Osteocyte (in vitro differentiated cells): ENCODE measurements around the gene SYCE3. TPM values are rescaled to one million over a fixed set of nuclear protein-coding genes. Genes with fewer than 3 reads are reported as not detected.
A peak's percentile ranks its signal among the peaks of the same experiment; 100 is the strongest.

ENCODE experiments used
- DNase-seq: peaks from one replicate; pipeline ENCODE4 v3.0.0; 2021; ENCODE audit warnings: mixed read lengths; ENCODE audit not compliant: unreplicated experiment; ENCODE audit errors: extremely low spot score
- H3K27ac Mint-ChIP-seq: one replicate; pipeline ENCODE4 v1.8.0; 2021; ENCODE audit warnings: mild to moderate bottlenecking, mixed read lengths; ENCODE audit not compliant: unreplicated experiment
- H3K27me3 Mint-ChIP-seq: one replicate; pipeline ENCODE4 v1.8.0; 2021; ENCODE audit warnings: mixed read lengths; ENCODE audit not compliant: unreplicated experiment
- H3K36me3 Mint-ChIP-seq: one replicate; pipeline ENCODE4 v1.8.0; 2021; ENCODE audit warnings: mixed read lengths; ENCODE audit not compliant: unreplicated experiment
- H3K4me1 Mint-ChIP-seq: one replicate; pipeline ENCODE4 v1.8.0; 2021; ENCODE audit warnings: mixed read lengths; ENCODE audit not compliant: unreplicated experiment
- H3K4me3 Mint-ChIP-seq: one replicate; pipeline ENCODE4 v1.8.0; 2021; ENCODE audit warnings: mild to moderate bottlenecking, moderate library complexity, mixed read lengths; ENCODE audit not compliant: unreplicated experiment
- H3K9me3 Mint-ChIP-seq: one replicate; pipeline ENCODE4 v1.8.0; 2021; ENCODE audit warnings: mixed read lengths; ENCODE audit not compliant: unreplicated experiment
- total RNA-seq: library from RNA; stranded (reverse); gene quantifications from 2 replicates; pipeline ENCODE4 v1.2.1, GENCODE V29; 2021
- TF ChIP-seq, protein P1 (sequence below): fragments of 200-600 bp; sonication (generic); IDR thresholded peaks from 2 replicates; pipeline ENCODE4 v1.5.0; 2021; ENCODE audit warnings: antibody characterized with exemption, mild to moderate bottlenecking, moderate library complexity

The SYCE3 gene
- total RNA-seq, 1 donor from 2014 or later: not detected

DNA sequence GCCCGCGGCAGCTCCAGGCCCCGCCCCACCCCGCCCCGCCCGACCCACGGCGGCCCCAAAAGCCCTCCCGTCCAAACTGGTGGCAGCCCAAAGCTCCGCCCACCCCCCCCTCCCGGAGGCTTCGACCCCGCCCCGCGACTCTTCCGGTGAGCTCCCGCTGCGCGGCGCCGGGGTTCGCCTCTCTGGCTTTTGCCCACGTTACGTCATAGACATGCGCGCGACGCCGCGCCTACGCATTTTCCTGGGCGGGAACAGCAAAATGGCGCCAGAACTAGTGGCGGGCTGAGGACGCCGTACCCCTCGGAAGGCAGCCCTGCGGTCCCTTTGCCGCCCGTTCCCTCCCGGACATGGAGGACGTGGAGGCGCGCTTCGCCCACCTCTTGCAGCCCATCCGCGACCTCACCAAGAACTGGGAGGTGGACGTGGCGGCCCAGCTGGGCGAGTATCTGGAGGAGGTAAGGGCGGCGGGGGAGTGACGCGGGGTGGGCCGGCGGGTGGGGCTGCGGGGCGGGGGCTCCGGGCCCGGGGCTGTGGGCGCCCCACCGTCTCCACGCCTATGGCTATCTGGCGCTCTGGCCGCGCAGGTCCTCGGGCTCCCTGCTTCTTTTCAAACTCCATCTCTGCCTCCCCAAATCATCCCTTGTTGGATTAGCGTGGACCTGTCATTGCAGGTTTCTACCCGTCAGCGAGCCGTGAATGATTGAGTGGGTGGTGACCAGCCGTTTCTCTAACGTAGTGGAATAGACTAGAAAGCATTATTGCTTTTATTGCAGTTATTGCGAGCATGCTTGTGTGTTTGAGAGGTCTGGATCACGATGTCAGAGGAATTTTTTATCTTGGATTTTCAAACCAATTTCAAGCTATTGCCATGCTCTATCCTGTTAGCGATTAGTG is 54.5 kb downstream of the SYCE3 start, which contains the start of gene NCAPH2:
NCAPH2 (plus strand) TSS at position 234 of the 894 bp plus-strand sequence; CDS start at position 348, 114 bp downstream.
- H3K36me3 Mint-ChIP-seq: no peaks in the 10 kb centered on the region
- H3K4me1 Mint-ChIP-seq: peaks cover 16% of the 10 kb centered on the region
- H3K27ac Mint-ChIP-seq: peak within 1 kb of the TSS; percentile 93
- no peaks in the 10 kb centered on the region for H3K9me3 Mint-ChIP-seq
- no peak for DNase-seq
- TF ChIP-seq, protein P1, sequence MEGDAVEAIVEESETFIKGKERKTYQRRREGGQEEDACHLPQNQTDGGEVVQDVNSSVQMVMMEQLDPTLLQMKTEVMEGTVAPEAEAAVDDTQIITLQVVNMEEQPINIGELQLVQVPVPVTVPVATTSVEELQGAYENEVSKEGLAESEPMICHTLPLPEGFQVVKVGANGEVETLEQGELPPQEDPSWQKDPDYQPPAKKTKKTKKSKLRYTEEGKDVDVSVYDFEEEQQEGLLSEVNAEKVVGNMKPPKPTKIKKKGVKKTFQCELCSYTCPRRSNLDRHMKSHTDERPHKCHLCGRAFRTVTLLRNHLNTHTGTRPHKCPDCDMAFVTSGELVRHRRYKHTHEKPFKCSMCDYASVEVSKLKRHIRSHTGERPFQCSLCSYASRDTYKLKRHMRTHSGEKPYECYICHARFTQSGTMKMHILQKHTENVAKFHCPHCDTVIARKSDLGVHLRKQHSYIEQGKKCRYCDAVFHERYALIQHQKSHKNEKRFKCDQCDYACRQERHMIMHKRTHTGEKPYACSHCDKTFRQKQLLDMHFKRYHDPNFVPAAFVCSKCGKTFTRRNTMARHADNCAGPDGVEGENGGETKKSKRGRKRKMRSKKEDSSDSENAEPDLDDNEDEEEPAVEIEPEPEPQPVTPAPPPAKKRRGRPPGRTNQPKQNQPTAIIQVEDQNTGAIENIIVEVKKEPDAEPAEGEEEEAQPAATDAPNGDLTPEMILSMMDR: no peak
- H3K27me3 Mint-ChIP-seq: no peaks in the 10 kb centered on the region
- peak within 1 kb of the TSS; percentile 93 for H3K4me3 Mint-ChIP-seq

DNA sequence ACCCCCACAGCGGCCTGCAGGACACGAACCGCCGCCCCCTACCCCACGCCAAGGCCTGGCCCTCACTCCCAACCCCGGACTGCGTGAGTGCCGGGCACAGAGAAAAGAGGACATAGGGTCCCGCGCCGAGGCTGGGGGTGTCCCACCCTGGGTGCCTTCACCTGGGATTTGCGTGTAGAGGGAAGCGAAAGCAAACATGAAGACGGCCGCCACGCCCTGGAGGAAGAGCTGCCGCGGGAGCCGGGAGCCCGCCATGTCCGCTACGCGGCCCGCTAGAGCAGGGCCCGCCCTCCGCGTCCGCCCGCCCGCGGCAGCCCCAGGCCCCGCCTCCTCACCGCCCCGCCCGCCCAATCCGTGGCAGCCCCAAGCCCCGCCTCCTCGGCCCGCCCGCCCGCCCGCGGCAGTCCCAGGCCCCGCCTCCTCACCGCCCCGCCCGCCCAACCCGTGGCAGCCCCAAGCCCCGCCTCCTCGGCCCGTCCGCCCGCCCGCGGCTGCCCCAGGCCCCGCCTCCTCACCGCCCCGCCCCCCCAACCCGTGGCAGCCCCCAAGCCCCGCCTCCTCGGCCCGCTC is 55.2 kb downstream of the SYCE3 start, which contains the start of gene LMF2:
LMF2 (minus strand) TSS at position 282 of the 570 bp plus-strand sequence; CDS start at position 255, 27 bp downstream.
- Mint-ChIP-seq H3K27ac (peak within 1 kb of the TSS; percentile 93), H3K4me3 (peak within 1 kb of the TSS; percentile 93), H3K36me3 (no peaks in the 10 kb centered on the region), H3K4me1 (peaks cover 16% of the 10 kb centered on the region), H3K27me3 (no peaks in the 10 kb centered on the region), H3K9me3 (no peaks in the 10 kb centered on the region)
- peak; percentile 99 for DNase-seq
- TF ChIP-seq, protein P1: no peak

DNA sequence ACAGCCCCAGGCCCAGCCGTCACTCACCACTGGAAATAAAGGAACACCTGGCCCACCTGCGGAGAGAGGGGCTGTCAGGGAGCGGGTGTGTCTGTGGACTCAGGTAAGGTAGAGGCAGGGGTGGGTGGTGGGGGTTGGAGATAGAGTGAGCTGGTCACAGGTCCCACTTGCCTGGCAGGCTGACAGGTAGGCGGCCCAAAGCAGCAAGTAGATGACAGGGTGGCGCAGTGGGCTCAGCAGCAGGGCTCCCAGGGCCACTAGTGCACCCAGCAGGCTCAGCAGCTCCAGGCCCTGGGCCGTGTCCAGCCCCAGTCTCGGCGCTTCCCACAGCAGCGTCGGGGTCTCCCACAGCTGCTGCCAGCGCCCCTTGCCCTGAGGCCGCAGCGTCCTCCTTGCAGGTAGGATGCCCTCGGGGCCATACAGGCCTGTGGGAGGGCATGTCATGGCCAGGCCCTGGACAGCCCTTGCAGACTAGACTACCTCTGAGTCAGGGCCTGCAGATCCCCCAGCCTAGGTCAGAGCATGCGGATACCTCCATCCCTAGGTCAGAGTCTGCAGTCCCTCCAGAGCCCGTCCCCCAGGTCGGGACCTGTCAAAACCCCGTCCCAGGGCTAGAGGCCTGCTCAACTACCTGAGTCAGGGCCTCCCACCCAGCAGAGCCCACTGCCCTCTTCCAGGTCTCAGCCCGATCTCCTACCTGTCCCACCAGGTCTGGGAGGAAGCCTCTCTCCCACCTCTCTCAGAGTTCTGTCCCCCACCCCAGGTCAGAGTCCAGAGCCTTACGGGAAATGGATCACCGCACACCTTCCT is 55.9 kb downstream of the SYCE3 start:
- Mint-ChIP-seq H3K9me3 (no peaks in the 10 kb centered on the region), H3K27me3 (no peaks in the 10 kb centered on the region), H3K36me3 (no peaks in the 10 kb centered on the region), H3K4me1 (peaks cover 16% of the 10 kb centered on the region), H3K4me3 (peak overlapping the region; percentile 93), H3K27ac (peak overlapping the region; percentile 80)
- no peak for DNase-seq
- TF ChIP-seq, protein P1: no peak

DNA sequence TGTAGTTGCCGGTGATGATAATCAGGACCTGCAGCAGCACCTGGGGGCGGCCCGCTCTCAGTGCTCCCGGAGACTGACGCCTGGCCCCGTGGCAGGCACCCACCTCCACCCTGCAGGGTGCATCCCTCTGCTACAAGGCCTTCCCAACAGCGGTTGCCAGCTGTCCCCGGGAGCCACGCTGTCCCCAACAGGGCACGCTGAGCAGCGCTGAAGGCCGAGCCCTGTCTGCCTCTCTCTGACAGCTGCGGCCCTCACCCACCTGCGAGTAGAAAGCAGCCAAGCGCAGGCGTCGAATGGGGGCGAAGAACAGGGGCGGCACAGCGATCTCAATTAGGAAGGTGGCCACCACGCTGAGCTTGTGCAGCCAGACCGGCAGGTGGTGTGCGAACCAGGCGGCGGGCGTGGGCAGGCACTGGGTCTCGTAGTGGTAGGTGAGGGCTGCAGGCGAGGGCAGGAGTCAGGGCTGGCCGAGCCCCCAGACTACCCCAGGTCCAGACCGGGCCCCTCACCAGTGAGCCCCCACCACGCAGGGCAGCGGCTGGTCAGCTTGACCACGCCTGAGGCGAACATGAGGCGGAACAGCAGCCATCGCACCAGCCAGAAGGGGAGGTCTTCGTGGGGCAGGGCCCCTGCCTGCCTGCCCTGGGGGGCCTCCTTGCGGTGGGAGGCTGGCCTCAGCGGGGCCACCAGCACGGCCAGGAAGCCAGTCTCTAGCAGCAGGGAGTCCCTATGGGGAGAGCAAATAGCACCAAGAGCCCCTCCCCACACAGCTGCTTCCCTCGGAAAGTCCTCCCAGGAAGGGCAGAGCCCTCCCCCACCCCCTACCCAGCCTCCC is 56.7 kb downstream of the SYCE3 start:
- no peaks in the 10 kb centered on the region for H3K9me3 Mint-ChIP-seq
- no peak overlapping the region for H3K27ac Mint-ChIP-seq
- no peaks in the 10 kb centered on the region for H3K36me3 Mint-ChIP-seq
- no peak for DNase-seq
- peak overlapping the region; percentile 93 for H3K4me3 Mint-ChIP-seq
- H3K27me3 Mint-ChIP-seq: no peaks in the 10 kb centered on the region
- peaks cover 16% of the 10 kb centered on the region for H3K4me1 Mint-ChIP-seq
- TF ChIP-seq, protein P1: no peak
